GM21619 (cell line): ENCODE measurements around the gene ATAD5.
"Not testable (repeated sequence)": the region's sequence is repeated elsewhere in the genome, so short reads cannot be mapped to it uniquely, and the experiment has no call there.

Source experiments
- ATAC-seq: cut with Tn5 transposase; IDR thresholded peaks from one replicate; pipeline ENCODE4 v1.9.1; 2021; ENCODE audit not compliant: unreplicated experiment

Gene ATAD5

GRCh38 chr17:30831663-30832437 is at the start of gene ATAD5:
TSS of gene ATAD5 (plus strand) at chr17:30831966. CDS start at chr17:30832348, 382 bp downstream.
- ATAC-seq: peak; percentile 65

GRCh38 chr17:30782206-30782605 is 49.6 kb upstream of the ATAD5 start:
- ATAC-seq: no peak

GRCh38 chr17:30788918-30789317 is 42.8 kb upstream of the ATAD5 start:
- ATAC-seq: no peak

GRCh38 chr17:30790279-30790678 is 41.5 kb upstream of the ATAD5 start:
- no peak for ATAC-seq

- ATAC-seq: no peak
Observed at GRCh38 chr17:30793282-30793977, 38.3 kb upstream of the ATAD5 start.

- ATAC-seq: no peak
Observed at GRCh38 chr17:30794372-30794771, 37.4 kb upstream of the ATAD5 start.

- no peak for ATAC-seq
Observed at GRCh38 chr17:30796016-30796415, 35.8 kb upstream of the ATAD5 start.

GRCh38 chr17:30801671-30802070 is 30.1 kb upstream of the ATAD5 start:
- no peak for ATAC-seq

- ATAC-seq: no peak
Observed at GRCh38 chr17:30805944-30806456, 25.8 kb upstream of the ATAD5 start.

GRCh38 chr17:30807896-30808295 is 23.9 kb upstream of the ATAD5 start:
- no peak for ATAC-seq

- peak; percentile 81 for ATAC-seq
Observed at GRCh38 chr17:30808785-30809286, 22.9 kb upstream of the ATAD5 start.

GRCh38 chr17:30809867-30810266 is 21.9 kb upstream of the ATAD5 start:
- ATAC-seq: no peak

GRCh38 chr17:30812218-30813177 is 19.3 kb upstream of the ATAD5 start:
- ATAC-seq: no peak

GRCh38 chr17:30814236-30814635 is 17.5 kb upstream of the ATAD5 start:
- ATAC-seq: not testable (repeated sequence)

GRCh38 chr17:30814860-30815259 is 16.9 kb upstream of the ATAD5 start:
- ATAC-seq: not testable (repeated sequence)

- no peak for ATAC-seq
Observed at GRCh38 chr17:30816165-30816564, 15.6 kb upstream of the ATAD5 start.

- no peak for ATAC-seq
Observed at GRCh38 chr17:30819971-30820705, 11.6 kb upstream of the ATAD5 start.

GRCh38 chr17:30821871-30822723 is 9.7 kb upstream of the ATAD5 start:
- no peak for ATAC-seq

GRCh38 chr17:30822919-30823318 is 8.8 kb upstream of the ATAD5 start:
- not testable (repeated sequence) for ATAC-seq
